A673 (cell line): ENCODE data around the gene AMDHD1.

Experiments used
- CTCF ChIP-seq: fragments of 300-800, 200-600 bp; sonication (generic); conservative IDR thresholded peaks from 2 replicates; pipeline ENCODE4 v1.5.1; 2017; ENCODE audit warnings: low read depth, mild to moderate bottlenecking, antibody characterized with exemption, low read length, moderate library complexity, mixed read lengths
- EZH2 ChIP-seq: fragments of 200-600 bp; sonication (generic); IDR thresholded peaks from 2 replicates; pipeline ENCODE4 v1.6.1; 2017; ENCODE audit warnings: borderline replicate concordance, low read depth, mild to moderate bottlenecking, mixed read lengths, antibody characterized with exemption, low read length; ENCODE audit not compliant: poor library complexity, severe bottlenecking

GRCh38 chr12:96006727-96007126, 63.6 kb downstream of the AMDHD1 start:
- no peak for TF ChIP-seq CTCF
- no peak for TF ChIP-seq EZH2
